HepG2 (cell line): Measurements from ENCODE around the gene PGAP3. TPM values are rescaled to one million over a fixed set of nuclear protein-coding genes. Genes with fewer than 3 reads are reported as not detected.

Experiments used
- HDAC2 ChIP-seq: sonication (generic); formaldehyde crosslinking; IDR thresholded peaks from 2 replicates; pipeline ENCODE4 v1.4.0; 2020; ENCODE audit warnings: missing genetic modification reagents
- HMGXB3 ChIP-seq: sonication (generic); formaldehyde crosslinking; IDR thresholded peaks from 2 replicates; pipeline ENCODE4 v1.4.0; 2020; ENCODE audit warnings: missing genetic modification reagents, borderline replicate concordance
- LRRFIP1 ChIP-seq: sonication (generic); formaldehyde crosslinking; conservative IDR thresholded peaks from 2 replicates; pipeline ENCODE4 v1.4.0; 2020; ENCODE audit warnings: missing genetic modification reagents
- NCOA2 ChIP-seq: sonication (generic); formaldehyde crosslinking; IDR thresholded peaks from 2 replicates; pipeline ENCODE4 v1.8.0; 2022; ENCODE audit warnings: inconsistent platforms
- PBX2 ChIP-seq: IDR thresholded peaks from 2 replicates; pipeline ENCODE4 v1.6.1; 2016; ENCODE audit warnings: control low read depth
- SAP130 ChIP-seq: IDR thresholded peaks from 2 replicates; pipeline ENCODE4 v1.6.1; 2016; ENCODE audit warnings: low read depth
- ZNF20 ChIP-seq: sonication (generic); formaldehyde crosslinking; IDR thresholded peaks from 2 replicates; pipeline ENCODE4 v1.4.0; 2020; ENCODE audit warnings: mild to moderate bottlenecking, moderate library complexity, missing genetic modification reagents
- ZNF225 ChIP-seq: sonication (generic); formaldehyde crosslinking; IDR thresholded peaks from 2 replicates; pipeline ENCODE4 v1.4.0; 2020; ENCODE audit warnings: mild to moderate bottlenecking, missing genetic modification reagents
- polyA plus RNA-seq, 8 experiments: library from polyadenylated mRNA; depleted of rRNA in 3 of 8; stranded (reverse) in 7 of 8; unstranded in 1 of 8; fragments of >200 nt; fragmentation: Illumina TruSeq in 4 of 8; extraction: Trizol in 4 of 8; gene quantifications; 2 replicates each; pipeline versions ENCODE4 v1.2.1 to v1.2.3, GENCODE V29; 2011 to 2016; ENCODE audit warnings: low read depth in 4 of 8, missing spikeins in 1 of 8, mixed read lengths in 1 of 8; ENCODE audit not compliant: insufficient read depth in 1 of 8
- total RNA-seq, 5 experiments: library from RNA; depleted of rRNA; stranded (reverse); fragments of >200 nt; fragmentation: Illumina TruSeq; extraction: Trizol; gene quantifications; 2 replicates each; pipeline ENCODE4 v1.2.3, GENCODE V29; 2016; ENCODE audit warnings: low read depth in 1 of 5
- TF ChIP-seq, protein P1 (sequence below), 2 experiments: fragments of 450-650 bp in 1 of 2; sonication (generic) in 1 of 2; formaldehyde crosslinking in 1 of 2; IDR thresholded peaks; 2 replicates each; pipeline versions ENCODE4 v1.6.1 to v1.8.0; 2016 to 2022; ENCODE audit warnings: antibody characterized with exemption in 1 of 2, mild to moderate bottlenecking in 1 of 2, missing genetic modification reagents in 1 of 2

PGAP3 gene
- total and polyA plus RNA-seq, 2 of the 13 experiments (the other 11 are each of a cell fraction or from before 2014, with no cell fraction given): 11.9 to 14.6 TPM

GRCh38 chr17:39671651-39672521 lies 16.0 kb downstream of the PGAP3 start (continued):
- TF ChIP-seq HMGXB3 (CRISPR knock-in tag) (peak; percentile 45; the same call in 1 of the 2 replicates), SAP130 (CRISPR knock-in tag) (peak; percentile 69), HDAC2 (CRISPR knock-in tag) (no peak; the same call in 1 of the 2 replicates), ZNF20 (CRISPR knock-in tag) (no peak), NCOA2 (CRISPR knock-in tag) (no peak), PBX2 (CRISPR knock-in tag) (no peak), ZNF225 (CRISPR knock-in tag) (peak; percentile 83; the same call in 1 of the 2 replicates), LRRFIP1 (CRISPR knock-in tag) (no peak)
- TF ChIP-seq, protein P1, sequence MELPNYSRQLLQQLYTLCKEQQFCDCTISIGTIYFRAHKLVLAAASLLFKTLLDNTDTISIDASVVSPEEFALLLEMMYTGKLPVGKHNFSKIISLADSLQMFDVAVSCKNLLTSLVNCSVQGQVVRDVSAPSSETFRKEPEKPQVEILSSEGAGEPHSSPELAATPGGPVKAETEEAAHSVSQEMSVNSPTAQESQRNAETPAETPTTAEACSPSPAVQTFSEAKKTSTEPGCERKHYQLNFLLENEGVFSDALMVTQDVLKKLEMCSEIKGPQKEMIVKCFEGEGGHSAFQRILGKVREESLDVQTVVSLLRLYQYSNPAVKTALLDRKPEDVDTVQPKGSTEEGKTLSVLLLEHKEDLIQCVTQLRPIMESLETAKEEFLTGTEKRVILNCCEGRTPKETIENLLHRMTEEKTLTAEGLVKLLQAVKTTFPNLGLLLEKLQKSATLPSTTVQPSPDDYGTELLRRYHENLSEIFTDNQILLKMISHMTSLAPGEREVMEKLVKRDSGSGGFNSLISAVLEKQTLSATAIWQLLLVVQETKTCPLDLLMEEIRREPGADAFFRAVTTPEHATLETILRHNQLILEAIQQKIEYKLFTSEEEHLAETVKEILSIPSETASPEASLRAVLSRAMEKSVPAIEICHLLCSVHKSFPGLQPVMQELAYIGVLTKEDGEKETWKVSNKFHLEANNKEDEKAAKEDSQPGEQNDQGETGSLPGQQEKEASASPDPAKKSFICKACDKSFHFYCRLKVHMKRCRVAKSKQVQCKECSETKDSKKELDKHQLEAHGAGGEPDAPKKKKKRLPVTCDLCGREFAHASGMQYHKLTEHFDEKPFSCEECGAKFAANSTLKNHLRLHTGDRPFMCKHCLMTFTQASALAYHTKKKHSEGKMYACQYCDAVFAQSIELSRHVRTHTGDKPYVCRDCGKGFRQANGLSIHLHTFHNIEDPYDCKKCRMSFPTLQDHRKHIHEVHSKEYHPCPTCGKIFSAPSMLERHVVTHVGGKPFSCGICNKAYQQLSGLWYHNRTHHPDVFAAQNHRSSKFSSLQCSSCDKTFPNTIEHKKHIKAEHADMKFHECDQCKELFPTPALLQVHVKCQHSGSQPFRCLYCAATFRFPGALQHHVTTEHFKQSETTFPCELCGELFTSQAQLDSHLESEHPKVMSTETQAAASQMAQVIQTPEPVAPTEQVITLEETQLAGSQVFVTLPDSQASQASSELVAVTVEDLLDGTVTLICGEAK (IDR thresholded peaks at IDR 0.05): no peak
- TF ChIP-seq, protein P1 (CRISPR knock-in tag; IDR thresholded peaks at IDR 0.05): peak; percentile 75; the same call in 1 of the 2 replicates
